Natural killer cell (primary cell): ENCODE results near the gene CCDC81. TPM values are rescaled to one million over a fixed set of nuclear protein-coding genes. Genes with fewer than 3 reads are reported as not detected.

ENCODE experiments used
- ATAC-seq, 3 donors: fragments of 150-1000 bp in 2 of 3; fragments of 200-7000 bp in 1 of 3; cut with Tn5 transposase; 1 replicate in 1 of 3; 2 replicates in 2 of 3; pipeline ENCODE4 v1.10.0; 2021; ENCODE audit warnings: mild to moderate bottlenecking in 2 of 3, moderate library complexity in 2 of 3
- DNase-seq, 2 donors: peaks; one replicate each; pipeline versions ENCODE4 v3.0.0 to v3.0.0-alpha.2; 2013 to 2021; ENCODE audit warnings: mixed read lengths in 1 of 2
- H3K27ac ChIP-seq: one replicate; pipeline ENCODE4 v1.5.1; 2013; ENCODE audit warnings: mild to moderate bottlenecking, low read length
- H3K27me3 ChIP-seq: one replicate; pipeline ENCODE4 v1.6.1; 2013; ENCODE audit warnings: low read length; ENCODE audit not compliant: control insufficient read depth, insufficient read depth
- H3K36me3 ChIP-seq: one replicate; pipeline ENCODE4 v1.6.1; 2013; ENCODE audit warnings: low read length; ENCODE audit not compliant: control insufficient read depth, insufficient read depth
- H3K4me1 ChIP-seq: one replicate; pipeline ENCODE4 v1.6.1; 2013; ENCODE audit warnings: low read length; ENCODE audit not compliant: control insufficient read depth, insufficient read depth
- H3K4me3 ChIP-seq: one replicate; pipeline ENCODE4 v1.5.1; 2013; ENCODE audit warnings: low read length
- H3K9me3 ChIP-seq: one replicate; pipeline ENCODE4 v1.6.1; 2013; ENCODE audit warnings: low read length; ENCODE audit not compliant: control insufficient read depth, insufficient read depth
- H3K27ac Mint-ChIP-seq, 2 donors: one replicate each; pipeline ENCODE4 v1.8.0; 2022; ENCODE audit warnings: mild to moderate bottlenecking in 2 of 2, mixed read lengths in 2 of 2, moderate library complexity in 1 of 2
- H3K27me3 Mint-ChIP-seq, 2 donors: one replicate each; pipeline ENCODE4 v1.8.0; 2022; ENCODE audit warnings: low read depth in 2 of 2, mixed read lengths in 2 of 2
- H3K36me3 Mint-ChIP-seq: one replicate; pipeline ENCODE4 v1.8.0; 2022; ENCODE audit warnings: mixed read lengths
- H3K4me1 Mint-ChIP-seq, 2 donors: one replicate each; pipeline ENCODE4 v1.8.0; 2022; ENCODE audit warnings: mixed read lengths in 2 of 2
- H3K4me3 Mint-ChIP-seq: one replicate; pipeline ENCODE4 v1.8.0; 2022; ENCODE audit warnings: mild to moderate bottlenecking, moderate library complexity, mixed read lengths
- H3K9me3 Mint-ChIP-seq, 2 donors: one replicate each; pipeline ENCODE4 v1.8.0; 2022; ENCODE audit warnings: mixed read lengths in 2 of 2
- CTCF ChIP-seq: fragments of 200-600 bp; IDR thresholded peaks from one replicate; pipeline ENCODE4 v1.8.0; 2022; ENCODE audit warnings: antibody characterized with exemption
- WGBS: methylation state at CpG from one replicate; pipeline ENCODE4 v1.1.7; 2013; ENCODE audit warnings: missing lambda C conversion rate; ENCODE audit not compliant: insufficient coverage; 5-methylcytosine and 5-hydroxymethylcytosine counted together
- intact Hi-C: fragments of 100-400 bp; cut with micrococcal nuclease; formaldehyde crosslinking; loops from one replicate; pipeline ENCODE4 v1.14.2; 2022
- total RNA-seq, 4 donors: library from RNA; stranded (reverse); fragments of 120-200 nt in 1 of 4; gene quantifications; one replicate each; pipeline versions ENCODE4 v1.2.3 to v1.2.4, GENCODE V29; 2013 to 2022

The CCDC81 gene
- total RNA-seq, result under 1 TPM; 0.64 to 0.90 (median 0.77) TPM
- 1.4 TPM for total RNA-seq (2013)

GRCh38 chr11:86374586-86374985 lies at the start of gene CCDC81:
Gene CCDC81, plus strand, starts transcription at chr11:86374887. Its CDS starts 277 bp downstream, at chr11:86375164.
- Histone ChIP-seq H3K27ac (no peak within 1 kb of the TSS), H3K36me3 (no peaks in the 10 kb centered on the region), H3K9me3 (no peaks in the 10 kb centered on the region), H3K4me1 (no peaks in the 10 kb centered on the region), H3K4me3 (no peak within 1 kb of the TSS), H3K27me3 (no peaks in the 10 kb centered on the region)
- Mint-ChIP-seq H3K9me3 (no peaks in the 10 kb centered on the region), H3K27ac (no peak within 1 kb of the TSS), H3K4me1 (no peaks in the 10 kb centered on the region), H3K36me3 (no peaks in the 10 kb centered on the region), H3K27me3 (peaks cover 18 to 19% of the 10 kb centered on the region in 2 donors), H3K4me3 (no peak within 1 kb of the TSS)
- WGBS, result 31% methylated on average over 25 of the region's 25 CpGs
- TF ChIP-seq CTCF, result no peak
- ATAC-seq, result no peak
- intact Hi-C loops, result no loop called here
- DNase-seq, result no peak

- Mint-ChIP-seq H3K36me3 (peaks cover 8% of the 10 kb centered on the region), H3K9me3 (no peaks in the 10 kb centered on the region), H3K4me3 (no peak overlapping the region), H3K4me1 (peaks cover 0 to 6% of the 10 kb centered on the region in 2 donors), H3K27ac (no peak overlapping the region), H3K27me3 (no peaks in the 10 kb centered on the region)
- intact Hi-C loops, result no loop called here
- peaks cover 30% of the 10 kb centered on the region for H3K36me3 ChIP-seq
- no peak for ATAC-seq
- no peaks in the 10 kb centered on the region for H3K27me3 ChIP-seq
- no peak for DNase-seq
- TF ChIP-seq CTCF, result no peak
- 98% methylated on average over 5 of the region's 6 CpGs for WGBS
- no peak overlapping the region for H3K27ac ChIP-seq
- no peaks in the 10 kb centered on the region for H3K4me1 ChIP-seq
- H3K4me3 ChIP-seq, result no peak overlapping the region
- no peaks in the 10 kb centered on the region for H3K9me3 ChIP-seq
These were observed 39.4 kb upstream of the CCDC81 start for GRCh38 chr11:86335131-86335767.

GRCh38 chr11:86337227-86337626 lies 37.5 kb upstream of the CCDC81 start:
- no peak overlapping the region for H3K4me3 Mint-ChIP-seq
- Histone ChIP-seq H3K9me3 (no peaks in the 10 kb centered on the region), H3K27ac (no peak overlapping the region), H3K4me1 (no peaks in the 10 kb centered on the region), H3K4me3 (no peak overlapping the region), H3K27me3 (no peaks in the 10 kb centered on the region), H3K36me3 (peaks cover 26% of the 10 kb centered on the region)
- no peaks in the 10 kb centered on the region for H3K9me3 Mint-ChIP-seq
- intact Hi-C loops, result no loop called here
- TF ChIP-seq CTCF, result no peak
- H3K4me1 Mint-ChIP-seq, result peaks cover 0 to 9% of the 10 kb centered on the region in 2 donors
- H3K27ac Mint-ChIP-seq, result no peak overlapping the region
- DNase-seq, result no peak
- no peaks in the 10 kb centered on the region for H3K27me3 Mint-ChIP-seq
- WGBS, result 93% methylated on average over 2 of the region's 2 CpGs
- ATAC-seq, result no peak
- H3K36me3 Mint-ChIP-seq, result peaks cover 14% of the 10 kb centered on the region

- H3K36me3 ChIP-seq, result peaks cover 27% of the 10 kb centered on the region
These were observed 33.3 kb upstream of the CCDC81 start for GRCh38 chr11:86341382-86341781.

More at GRCh38 chr11:86341382-86341781, 33.3 kb upstream of the CCDC81 start:
- Histone ChIP-seq H3K9me3 (no peaks in the 10 kb centered on the region), H3K27me3 (no peaks in the 10 kb centered on the region), H3K4me1 (no peaks in the 10 kb centered on the region), H3K4me3 (no peak overlapping the region), H3K27ac (no peak overlapping the region)
- peaks cover 14% of the 10 kb centered on the region for H3K36me3 Mint-ChIP-seq
- no peak overlapping the region for H3K27ac Mint-ChIP-seq
- no peak for ATAC-seq
- no peak for DNase-seq
- WGBS, result 98% methylated on average over 3 of the region's 3 CpGs
- H3K4me1 Mint-ChIP-seq, result peaks cover 6 to 15% of the 10 kb centered on the region in 2 donors
- no peaks in the 10 kb centered on the region for H3K27me3 Mint-ChIP-seq
- H3K9me3 Mint-ChIP-seq, result no peaks in the 10 kb centered on the region
- intact Hi-C loops, result no loop called here
- TF ChIP-seq CTCF, result no peak
- no peak overlapping the region for H3K4me3 Mint-ChIP-seq
